MM.1S (cell line): Measurements from ENCODE around the gene FAM200B.

Source experiments
- EZH2 ChIP-seq: fragments of 300-600 bp; sonication (generic); optimal IDR thresholded peaks from 2 replicates; pipeline ENCODE3; 2017; ENCODE audit warnings: low read depth, mild to moderate bottlenecking, antibody characterized with exemption, low read length, mixed read lengths
- EZH2phosphoT487 ChIP-seq: fragments of 300-600 bp; sonication (generic); IDR thresholded peaks from 2 replicates; pipeline ENCODE4 v1.6.1; 2018; ENCODE audit warnings: antibody characterized with exemption, low read length
- TF ChIP-seq, protein P1 (sequence below): fragments of 300-600 bp; sonication (generic); IDR thresholded peaks from 2 replicates; pipeline ENCODE4 v1.5.1; 2016; ENCODE audit warnings: antibody characterized with exemption, low read length, mixed read lengths

DNA sequence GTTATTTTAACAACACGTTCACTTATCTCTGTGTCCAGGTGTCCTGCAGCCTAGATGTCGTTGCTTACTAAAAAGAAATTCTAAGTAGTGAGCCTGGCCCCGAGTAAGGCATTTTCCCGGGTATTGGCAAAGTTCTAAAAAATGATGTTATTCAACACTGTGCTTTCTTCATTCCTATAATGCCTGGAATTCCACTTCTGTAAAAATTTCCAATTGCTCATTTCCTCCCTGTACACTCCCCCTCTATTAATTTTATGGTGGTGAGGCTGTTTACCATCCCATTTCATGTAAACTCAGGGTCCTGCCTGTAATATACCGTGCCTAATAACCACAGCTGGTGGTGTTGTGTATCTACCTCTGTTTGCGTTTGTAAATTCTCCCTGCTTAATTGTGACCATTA, 35.5 kb downstream of the FAM200B start:
- TF ChIP-seq, protein P1, sequence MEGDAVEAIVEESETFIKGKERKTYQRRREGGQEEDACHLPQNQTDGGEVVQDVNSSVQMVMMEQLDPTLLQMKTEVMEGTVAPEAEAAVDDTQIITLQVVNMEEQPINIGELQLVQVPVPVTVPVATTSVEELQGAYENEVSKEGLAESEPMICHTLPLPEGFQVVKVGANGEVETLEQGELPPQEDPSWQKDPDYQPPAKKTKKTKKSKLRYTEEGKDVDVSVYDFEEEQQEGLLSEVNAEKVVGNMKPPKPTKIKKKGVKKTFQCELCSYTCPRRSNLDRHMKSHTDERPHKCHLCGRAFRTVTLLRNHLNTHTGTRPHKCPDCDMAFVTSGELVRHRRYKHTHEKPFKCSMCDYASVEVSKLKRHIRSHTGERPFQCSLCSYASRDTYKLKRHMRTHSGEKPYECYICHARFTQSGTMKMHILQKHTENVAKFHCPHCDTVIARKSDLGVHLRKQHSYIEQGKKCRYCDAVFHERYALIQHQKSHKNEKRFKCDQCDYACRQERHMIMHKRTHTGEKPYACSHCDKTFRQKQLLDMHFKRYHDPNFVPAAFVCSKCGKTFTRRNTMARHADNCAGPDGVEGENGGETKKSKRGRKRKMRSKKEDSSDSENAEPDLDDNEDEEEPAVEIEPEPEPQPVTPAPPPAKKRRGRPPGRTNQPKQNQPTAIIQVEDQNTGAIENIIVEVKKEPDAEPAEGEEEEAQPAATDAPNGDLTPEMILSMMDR: no peak
- no peak for TF ChIP-seq EZH2phosphoT487
- TF ChIP-seq EZH2: no peak
